IMR-90 (cell line): Measurements from ENCODE around the gene C12orf60. TPM values are rescaled to one million over a fixed set of nuclear protein-coding genes. Genes with fewer than 3 reads are reported as not detected.

Experiments used
- ATAC-seq: fragments of 200-7000 bp; cut with Tn5 transposase; 2 replicates; pipeline ENCODE4 v1.9.1; 2020; ENCODE audit warnings: low read depth, mild to moderate bottlenecking, moderate library complexity
- BruUV-seq: library from RNA; stranded (reverse); fragments of 400-500 nt; replicated peaks from 2 replicates; lab custom pipeline; 2021; lab: Mats Ljungman, UMichigan
- CTCF ChIA-PET: fragments of 300-600 bp; formaldehyde crosslinking; extraction: SDS; loops from one replicate; lab custom pipeline; 2021; ENCODE audit warnings: antibody characterized with exemption; lab: Yijun Ruan, JAX
- POLR2A ChIA-PET: fragments of 300-600 bp; sonication (Branson Sonifier 250); formaldehyde crosslinking; loops from one replicate; lab custom pipeline; 2022; ENCODE audit warnings: antibody characterized with exemption; ENCODE audit not compliant: unreplicated experiment; lab: Charles Lee
- DNase-seq: peaks from one replicate; pipeline ENCODE4 v3.0.0; 2013
- H2AFZ ChIP-seq: replicated peaks from 2 replicates; pipeline ENCODE3; 2013; ENCODE audit warnings: low read length, mild to moderate bottlenecking; ENCODE audit not compliant: poor library complexity
- H2AK5ac ChIP-seq: 2 replicates; pipeline ENCODE4 v1.6.1; 2013; ENCODE audit warnings: low read depth, low read length, inconsistent platforms
- H2AK9ac ChIP-seq: replicated peaks from 2 replicates; pipeline ENCODE3; 2013; ENCODE audit warnings: mild to moderate bottlenecking, low read depth, low read length, moderate library complexity; ENCODE audit not compliant: poor library complexity
- H2BK120ac ChIP-seq: 2 replicates; pipeline ENCODE4 v1.6.1; 2013; ENCODE audit warnings: low read depth, low read length, inconsistent platforms
- H2BK15ac ChIP-seq: 3 replicates; pipeline ENCODE4 v1.6.1; 2013; ENCODE audit warnings: low read depth, low read length, inconsistent platforms
- H2BK20ac ChIP-seq: 2 replicates; pipeline ENCODE4 v1.6.1; 2013; ENCODE audit warnings: low read depth, mild to moderate bottlenecking, inconsistent platforms, low read length, moderate library complexity
- H2BK5ac ChIP-seq: 2 replicates; pipeline ENCODE4 v1.6.1; 2013; ENCODE audit warnings: mild to moderate bottlenecking, low read depth, low read length, inconsistent platforms; ENCODE audit not compliant: poor library complexity, severe bottlenecking
- H3K14ac ChIP-seq: replicated peaks from 2 replicates; pipeline ENCODE4 v1.6.1; 2013; ENCODE audit warnings: low read depth, low read length, inconsistent platforms
- H3K18ac ChIP-seq: 2 replicates; pipeline ENCODE4 v1.6.1; 2013; ENCODE audit warnings: low read depth, low read length, control low read depth
- H3K23ac ChIP-seq: 2 replicates; pipeline ENCODE4 v1.6.1; 2013; ENCODE audit warnings: low read depth, low read length, inconsistent platforms
- H3K27ac ChIP-seq: 2 replicates; pipeline ENCODE4 v1.5.1; 2013; ENCODE audit warnings: mild to moderate bottlenecking, control low read depth, low read length; ENCODE audit not compliant: insufficient read depth
- H3K27me3 ChIP-seq: 2 replicates; pipeline ENCODE4 v1.6.1; 2013; ENCODE audit warnings: low read length; ENCODE audit not compliant: control insufficient read depth, insufficient read depth
- H3K36me3 ChIP-seq: 2 replicates; pipeline ENCODE4 v1.6.1; 2013; ENCODE audit warnings: low read length, mixed read lengths; ENCODE audit not compliant: control insufficient read depth, insufficient read depth
- H3K4ac ChIP-seq: 2 replicates; pipeline ENCODE4 v1.6.1; 2013; ENCODE audit warnings: low read depth, low read length, inconsistent platforms
- H3K4me1 ChIP-seq: 2 replicates; pipeline ENCODE4 v1.6.1; 2013; ENCODE audit warnings: low read length, mixed read lengths; ENCODE audit not compliant: control insufficient read depth, insufficient read depth
- H3K4me2 ChIP-seq: 2 replicates; pipeline ENCODE4 v1.6.1; 2013; ENCODE audit warnings: low read depth, mild to moderate bottlenecking, control low read depth, low read length, moderate library complexity
- H3K4me3 ChIP-seq: 2 replicates; pipeline ENCODE4 v1.5.1; 2013; ENCODE audit warnings: low read depth, mild to moderate bottlenecking, control low read depth, low read length, moderate library complexity; ENCODE audit not compliant: insufficient read depth
- H3K56ac ChIP-seq: 2 replicates; pipeline ENCODE4 v1.6.1; 2013; ENCODE audit warnings: low read length, inconsistent platforms; ENCODE audit not compliant: insufficient read depth; ENCODE audit errors: extremely low read depth
- H3K79me1 ChIP-seq, 2 experiments: 2 replicates each; pipeline ENCODE4 v1.6.1; 2013; ENCODE audit warnings: low read length in 2 of 2, inconsistent platforms in 1 of 2, low read depth in 1 of 2
- H3K9ac ChIP-seq: 2 replicates; pipeline ENCODE4 v1.6.1; 2013; ENCODE audit warnings: low read depth, low read length, control low read depth
- H3K9me1 ChIP-seq: 2 replicates; pipeline ENCODE4 v1.6.1; 2013; ENCODE audit warnings: low read length, inconsistent platforms; ENCODE audit not compliant: insufficient read depth
- H3K9me3 ChIP-seq: 2 replicates; pipeline ENCODE4 v1.6.1; 2013; ENCODE audit warnings: low read length; ENCODE audit not compliant: control insufficient read depth, insufficient read depth
- H4K20me1 ChIP-seq: 2 replicates; pipeline ENCODE4 v1.6.1; 2013; ENCODE audit warnings: low read length, inconsistent platforms; ENCODE audit not compliant: insufficient read depth
- H4K5ac ChIP-seq: 2 replicates; pipeline ENCODE4 v1.6.1; 2013; ENCODE audit warnings: mild to moderate bottlenecking, low read depth, low read length, control low read depth
- H4K8ac ChIP-seq, 2 experiments: 2 replicates each; pipeline ENCODE4 v1.6.1; 2013; ENCODE audit warnings: low read depth in 2 of 2, low read length in 2 of 2, control low read depth in 1 of 2, inconsistent platforms in 1 of 2
- H4K91ac ChIP-seq: 2 replicates; pipeline ENCODE4 v1.6.1; 2013; ENCODE audit warnings: low read depth, low read length, inconsistent platforms; ENCODE audit not compliant: insufficient read depth
- NFE2L2 ChIP-seq: fragments of 150-350 bp; IDR thresholded peaks from 2 replicates; pipeline ENCODE4 v1.6.1; 2016; ENCODE audit warnings: low read depth, mild to moderate bottlenecking, low read length
- WGBS, 2 experiments: methylation state at CpG; one replicate each; pipeline versions ENCODE4 v1.1.5 to v1.1.7; 2013; ENCODE audit warnings: missing lambda C conversion rate in 2 of 2; ENCODE audit not compliant: insufficient read length in 1 of 2; ENCODE audit errors: extremely low coverage in 2 of 2; 5-methylcytosine and 5-hydroxymethylcytosine counted together
- dilution Hi-C: fragments of 300-500 bp; cut with HindIII; formaldehyde crosslinking; loops from one replicate; pipeline ENCODE4 v1.14.3; 2018; ENCODE audit warnings: low sequenced_read_pairs; ENCODE audit not compliant: unreplicated experiment
- in situ Hi-C: fragments of 300-500 bp; cut with MboI; formaldehyde crosslinking; loops from 3 replicates; pipeline ENCODE4 v1.14.3; 2019; ENCODE audit warnings: low sequenced_read_pairs, inconsistent platforms, mixed read lengths
- intact Hi-C: fragments of 100-400 bp; cut with micrococcal nuclease; formaldehyde crosslinking; loops from 2 replicates; pipeline ENCODE4 v1.10.0; 2022
- polyA plus RNA-seq, 3 experiments: library from polyadenylated mRNA; depleted of rRNA; stranded (reverse); fragments of >200 nt; gene quantifications; 2 replicates each; pipeline ENCODE4 v1.2.3, GENCODE V29; 2012; ENCODE audit warnings: low replicate concordance in 1 of 3
- total RNA-seq: library from RNA; depleted of rRNA; stranded (reverse); fragments of >200 nt; gene quantifications from 2 replicates; pipeline ENCODE4 v1.2.3, GENCODE V29; 2012

Gene C12orf60
- total and polyA plus RNA-seq, 2 of the 4 experiments (the other 2 are of a cell fraction) = 1.1 TPM

GRCh38 chr12:14842315-14842714, 38.8 kb downstream of the C12orf60 start:
- no TSS peak for BruUV-seq
- no CpG with 5 or more reads among the region's 3 CpGs for WGBS, 2 experiments
- ChIA-PET POLR2A (no interaction called here), CTCF (no interaction called here)
- Histone ChIP-seq H2BK120ac (peak overlapping the region; percentile 66; the same call in 1 of the 2 replicates), H2BK20ac (no peak overlapping the region), H3K79me1 (no peaks in the 10 kb centered on the region), H3K4me3 (no peak overlapping the region), H3K4me1 (peaks cover 3% of the 10 kb centered on the region; the same call in 1 of the 2 replicates), H3K27ac (no peak overlapping the region), H3K9me3 (no peaks in the 10 kb centered on the region), H3K9ac (no peak overlapping the region), H4K5ac (no peak overlapping the region), H2BK5ac (peak overlapping the region; percentile 74), H3K56ac (no peak overlapping the region), H4K20me1 (no peaks in the 10 kb centered on the region), H4K91ac (no peak overlapping the region), H3K36me3 (no peaks in the 10 kb centered on the region), H2AK9ac (no peak overlapping the region), H3K9me1 (no peaks in the 10 kb centered on the region; the same call in 1 of the 2 replicates), H3K14ac (no peak overlapping the region), H3K27me3 (no peaks in the 10 kb centered on the region), H3K23ac (no peak overlapping the region), H4K8ac (no peak overlapping the region; a peak in 1 of 4 replicates), H2BK15ac (no peak overlapping the region), H3K4ac (peak overlapping the region; percentile 45; the same call in 1 of the 2 replicates), H2AK5ac (no peak overlapping the region), H3K4me2 (no peak overlapping the region), H3K18ac (no peak overlapping the region), H2AFZ (no peak overlapping the region)
- intact Hi-C loops = loop anchor here (10.0 kb wide), 1 partner anchor 208 kb away; no protein-coding TSS in a partner anchor
- no peak for ATAC-seq
- TF ChIP-seq NFE2L2 = no peak
- dilution Hi-C loops = no loop called here
- no peak for DNase-seq
- in situ Hi-C loops = loop anchor here (5.0 kb wide), 1 partner anchor 155 kb away; no protein-coding TSS in a partner anchor
